H1 (cell line): ENCODE data around the gene MT1F. TPM values are rescaled to one million over a fixed set of nuclear protein-coding genes. Genes with fewer than 3 reads are reported as not detected.

Experiments used
- CTCF ChIA-PET: fragments of 300-600 bp; sonication (Branson Sonifier 250); formaldehyde crosslinking; loops from one replicate; lab custom pipeline; 2021; ENCODE audit not compliant: partially characterized antibody; lab: Charles Lee
- POLR2A ChIA-PET: fragments of 300-600 bp; sonication (Branson Sonifier 250); formaldehyde crosslinking; loops from one replicate; lab custom pipeline; 2021; ENCODE audit warnings: inconsistent platforms; ENCODE audit not compliant: partially characterized antibody; lab: Charles Lee
- DNase-seq, 2 experiments: peaks; one replicate each; pipeline versions ENCODE4 v3.0.0 to v3.0.0-alpha.2; 2010 to 2022; ENCODE audit warnings: low spot score in 2 of 2, low read depth in 1 of 2, mixed read lengths in 1 of 2
- FAIRE-seq: peaks from 2 replicates; lab custom pipeline; 2011; peaks lifted over from hg19 to GRCh38; lab: Jason Lieb, UNC
- H2AFZ ChIP-seq: 2 replicates; pipeline ENCODE4 v1.8.1; 2012; ENCODE audit warnings: low read length, inconsistent platforms
- H2AK5ac ChIP-seq: 2 replicates; pipeline ENCODE4 v1.6.1; 2013; ENCODE audit warnings: low read depth, low read length
- H2BK120ac ChIP-seq: replicated peaks from 2 replicates; pipeline ENCODE3; 2013; ENCODE audit warnings: low read depth, low read length, inconsistent platforms
- H2BK12ac ChIP-seq: 2 replicates; pipeline ENCODE4 v1.6.1; 2013; ENCODE audit warnings: low read depth, low read length
- H2BK15ac ChIP-seq: 2 replicates; pipeline ENCODE4 v1.6.1; 2013; ENCODE audit warnings: low read length
- H2BK20ac ChIP-seq: 2 replicates; pipeline ENCODE4 v1.6.1; 2013; ENCODE audit warnings: low read length
- H2BK5ac ChIP-seq: 2 replicates; pipeline ENCODE4 v1.6.1; 2013; ENCODE audit warnings: low read depth, low read length
- H3K14ac ChIP-seq: 2 replicates; pipeline ENCODE4 v1.6.1; 2013; ENCODE audit warnings: inconsistent platforms; ENCODE audit not compliant: insufficient read length
- H3K18ac ChIP-seq: 2 replicates; pipeline ENCODE4 v1.6.1; 2013; ENCODE audit warnings: low read length; ENCODE audit errors: extremely low read depth
- H3K23ac ChIP-seq: 2 replicates; pipeline ENCODE4 v1.6.1; 2013; ENCODE audit warnings: inconsistent platforms; ENCODE audit not compliant: insufficient read length
- H3K23me2 ChIP-seq: 2 replicates; pipeline ENCODE4 v1.6.1; 2013; ENCODE audit warnings: low read depth, low read length
- H3K27ac ChIP-seq: 2 replicates; pipeline ENCODE4 v1.6.1; 2011; ENCODE audit warnings: low read depth, low read length, inconsistent platforms
- H3K27me3 ChIP-seq, 4 experiments: replicated peaks in 1 of 4; 1 replicate in 1 of 4; 2 replicates in 3 of 4; pipeline versions ENCODE4 v1.6.1 to v1.8.1; 2011 to 2013; ENCODE audit warnings: low read length in 3 of 4, mild to moderate bottlenecking in 3 of 4, inconsistent platforms in 2 of 4, mixed read lengths in 2 of 4, moderate library complexity in 1 of 4; ENCODE audit not compliant: control insufficient read depth in 3 of 4, insufficient read depth in 3 of 4; ENCODE audit errors: extremely low read depth in 1 of 4
- H3K36me3 ChIP-seq, 4 experiments: 2 replicates each; pipeline versions ENCODE4 v1.6.1 to v1.8.1; 2011 to 2013; ENCODE audit warnings: mild to moderate bottlenecking in 4 of 4, low read length in 3 of 4, moderate library complexity in 2 of 4, control low read depth in 1 of 4, inconsistent platforms in 1 of 4; ENCODE audit not compliant: insufficient read depth in 4 of 4, control insufficient read depth in 2 of 4
- H3K4ac ChIP-seq: replicated peaks from 2 replicates; pipeline ENCODE3; 2013; ENCODE audit warnings: low read length, low read depth, mixed read lengths, inconsistent platforms; ENCODE audit not compliant: insufficient read length
- H3K4me1 ChIP-seq, 4 experiments: replicated peaks in 1 of 4; 1 replicate in 1 of 4; 2 replicates in 3 of 4; pipeline versions ENCODE4 v1.6.1 to v1.8.1; 2011 to 2013; ENCODE audit warnings: low read length in 3 of 4, inconsistent platforms in 2 of 4, mixed read lengths in 1 of 4; ENCODE audit not compliant: insufficient read depth in 4 of 4, control insufficient read depth in 3 of 4
- H3K4me2 ChIP-seq, 2 experiments: 2 replicates each; pipeline versions ENCODE4 v1.6.1 to v1.8.1; 2011 to 2013; ENCODE audit warnings: low read depth in 2 of 2, low read length in 2 of 2, control low read depth in 1 of 2, inconsistent platforms in 1 of 2, mild to moderate bottlenecking in 1 of 2; ENCODE audit not compliant: insufficient read depth in 1 of 2
- H3K4me3 ChIP-seq, 4 experiments: fragments of 200-600, 300-600 bp in 1 of 4; sonication (generic), shearing (Covaris generic), sonication (Bioruptor Twin) in 1 of 4; 2 replicates each; pipeline versions ENCODE4 v1.5.1 to v1.8.1; 2011 to 2016; ENCODE audit warnings: low read length in 4 of 4, low read depth in 3 of 4, control low read depth in 2 of 4, inconsistent platforms in 2 of 4, mild to moderate bottlenecking in 2 of 4, mixed read lengths in 1 of 4, moderate library complexity in 1 of 4; ENCODE audit not compliant: insufficient read depth in 2 of 4; ENCODE audit errors: extremely low read depth in 1 of 4
- H3K56ac ChIP-seq: replicated peaks from 2 replicates; pipeline ENCODE3; 2013; ENCODE audit warnings: low read depth, mild to moderate bottlenecking, mixed read lengths, low read length, inconsistent platforms; ENCODE audit not compliant: insufficient read length
- H3K79me1 ChIP-seq: 2 replicates; pipeline ENCODE4 v1.6.1; 2013; ENCODE audit warnings: low read depth, low read length, control low read depth
- H3K79me2 ChIP-seq, 2 experiments: 2 replicates each; pipeline versions ENCODE4 v1.6.1 to v1.8.1; 2012 to 2013; ENCODE audit warnings: low read length in 2 of 2, mild to moderate bottlenecking in 2 of 2, inconsistent platforms in 1 of 2; ENCODE audit not compliant: insufficient read depth in 2 of 2, control insufficient read depth in 1 of 2
- H3K9ac ChIP-seq, 4 experiments: replicated peaks in 1 of 4; 1 replicate in 1 of 4; 2 replicates in 3 of 4; pipeline versions ENCODE4 v1.6.1 to v1.8.1; 2011 to 2013; ENCODE audit warnings: low read depth in 3 of 4, low read length in 3 of 4, control low read depth in 2 of 4, mild to moderate bottlenecking in 2 of 4, moderate library complexity in 2 of 4, inconsistent platforms in 1 of 4; ENCODE audit errors: extremely low read depth in 1 of 4
- H3K9me3 ChIP-seq, 2 experiments: 2 replicates each; pipeline versions ENCODE4 v1.6.1 to v1.8.1; 2012 to 2013; ENCODE audit warnings: mild to moderate bottlenecking in 2 of 2, moderate library complexity in 2 of 2, control low read depth in 1 of 2, inconsistent platforms in 1 of 2, low read depth in 1 of 2, low read length in 1 of 2, mixed read lengths in 1 of 2; ENCODE audit not compliant: insufficient read depth in 2 of 2
- H4K20me1 ChIP-seq, 2 experiments: replicated peaks in 1 of 2; 2 replicates each; pipeline versions ENCODE3 to v1.8.1; 2011 to 2013; ENCODE audit warnings: inconsistent platforms in 2 of 2, low read length in 2 of 2, mild to moderate bottlenecking in 1 of 2; ENCODE audit not compliant: insufficient read depth in 2 of 2, control insufficient read depth in 1 of 2
- H4K5ac ChIP-seq: 2 replicates; pipeline ENCODE4 v1.6.1; 2013; ENCODE audit warnings: low read length, low read depth, mixed read lengths, inconsistent platforms; ENCODE audit not compliant: insufficient read length
- H4K8ac ChIP-seq: 2 replicates; pipeline ENCODE4 v1.8.0; 2013; ENCODE audit warnings: mild to moderate bottlenecking, moderate library complexity, low read length, inconsistent platforms; ENCODE audit not compliant: insufficient read depth; ENCODE audit errors: extremely low read depth
- H4K91ac ChIP-seq: replicated peaks from 2 replicates; pipeline ENCODE3; 2013; ENCODE audit warnings: low read length, mixed read lengths, inconsistent platforms; ENCODE audit not compliant: insufficient read length
- CTCF ChIP-seq, 3 experiments: IDR thresholded peaks; 1 replicate in 2 of 3; 2 replicates in 1 of 3; pipeline versions ENCODE4 v1.5.1 to v1.6.1; 2011; ENCODE audit warnings: low read length in 3 of 3, mild to moderate bottlenecking in 3 of 3, inconsistent platforms in 2 of 3, low read depth in 1 of 3, moderate library complexity in 1 of 3; ENCODE audit not compliant: insufficient read depth in 1 of 3; ENCODE audit errors: control extremely low read depth in 1 of 3
- KDM5A ChIP-seq: fragments of 200-600 bp; IDR thresholded peaks from 2 replicates; pipeline ENCODE4 v1.7.1; 2012; ENCODE audit warnings: mild to moderate bottlenecking, low read length, inconsistent platforms, mixed read lengths
- MAFK ChIP-seq: IDR thresholded peaks from 2 replicates; pipeline ENCODE4 v1.6.1; 2012; ENCODE audit warnings: low read depth, mild to moderate bottlenecking, improper control_type of control experiment, low read length
- RAD21 ChIP-seq, 2 experiments: IDR thresholded peaks in 1 of 2; conservative IDR thresholded peaks in 1 of 2; 2 replicates each; pipeline ENCODE4 v1.6.1; 2011; ENCODE audit warnings: low read depth in 2 of 2, low read length in 2 of 2, improper control_type of control experiment in 1 of 2, inconsistent platforms in 1 of 2, mild to moderate bottlenecking in 1 of 2, moderate library complexity in 1 of 2
- WGBS, 2 experiments: shearing (Covaris generic) in 1 of 2; methylation state at CpG; one replicate each; pipeline versions ENCODE4 v1.1.6 to v1.1.7; 2013 to 2015; ENCODE audit warnings: low lambda C conversion rate in 2 of 2, mixed read lengths in 2 of 2, inconsistent platforms in 1 of 2, low coverage in 1 of 2, missing lambda C conversion rate in 1 of 2; ENCODE audit not compliant: insufficient replicate concordance in 2 of 2, insufficient coverage in 1 of 2, insufficient read length in 1 of 2; ENCODE audit errors: extremely low coverage in 1 of 2, missing lambda C conversion rate in 1 of 2; 5-methylcytosine and 5-hydroxymethylcytosine counted together
- polyA plus RNA-seq, 7 experiments: library from polyadenylated mRNA; depleted of rRNA in 3 of 7; stranded (reverse) in 5 of 7; unstranded in 2 of 7; fragments of >200 nt in 5 of 7; fragments of 200-250 nt in 2 of 7; gene quantifications; 1 replicate in 5 of 7; 2 replicates in 1 of 7; 4 replicates in 1 of 7; pipeline versions ENCODE4 v1.2.1 to v1.2.3, GENCODE V29; 2011 to 2013; ENCODE audit warnings: missing spikeins in 2 of 7, mixed read lengths in 2 of 7
- total RNA-seq: library from RNA; stranded (reverse); fragmentation: NEBNext Ultra II Directional; extraction: Animal tissue kit (Norgen Biotek cat#: 25700); gene quantifications from 2 replicates; pipeline ENCODE4 v1.2.1, GENCODE V29; 2021

Gene MT1F
- total and polyA plus RNA-seq, 2 of the 8 experiments (the other 6 are each of a cell fraction or from before 2014, with no cell fraction given): 5.9 to 20.8 TPM

- CTCF ChIA-PET: interaction anchor here (0.7 to 3.2 kb wide), 8 partner anchors 11 to 115 kb away, joined by 3 to 13 read pairs (median 4); partner anchors contain the start of gene MT1G
- Histone ChIP-seq H3K14ac (no peak overlapping the region), H4K8ac (no peak overlapping the region; the same call in 1 of the 2 replicates)
- TF ChIP-seq RAD21 (IDR thresholded peaks at IDR 0.05 in 1 of 2, conservative IDR thresholded peaks at IDR 0.05 in 1 of 2; ENCODE audit: low read depth in 2 of 2, low read length in 2 of 2) (peak in 1 of 2 experiments; percentile 16; a peak in 1 of 4 replicates), KDM5A (no peak), MAFK (no peak), CTCF (IDR thresholded peaks at IDR 0.05; ENCODE audit: control extremely low read depth in 1 of 3, insufficient read depth in 1 of 3, low read depth in 1 of 3, low read length in 3 of 3) (peak in 1 of 3 experiments; percentile 11; a peak in 1 of 4 replicates)
- TF ChIP-seq, all 59 proteins: peak for 2
- no peaks in the 10 kb centered on the region for H3K9me3 ChIP-seq
- no peak overlapping the region for H3K4me3 ChIP-seq
- H2AK5ac ChIP-seq: no peak overlapping the region
- H3K23me2 ChIP-seq: peaks cover 9% of the 10 kb centered on the region; the same call in 1 of the 2 replicates
- no peak overlapping the region for H2BK20ac ChIP-seq
- FAIRE-seq (no peak), DNase-seq (no peak)
- H3K23ac ChIP-seq: no peak overlapping the region
- H3K79me2 ChIP-seq: no peaks in the 10 kb centered on the region
- POLR2A ChIA-PET: interaction anchor here (0.7 to 1.8 kb wide), 7 partner anchors 9 to 47 kb away, joined by 3 to 6 read pairs (median 3); partner anchors contain the start of genes MT1H and MT2A
- H3K27me3 ChIP-seq: peaks cover 83 to 96% (median 95%) of the 10 kb centered on the region in 4 experiments
- H4K20me1 ChIP-seq: peaks cover 6 to 19% of the 10 kb centered on the region in 2 experiments
- H4K91ac ChIP-seq: no peak overlapping the region
- H3K4me2 ChIP-seq: no peak overlapping the region
- H3K36me3 ChIP-seq: no peaks in the 10 kb centered on the region
- no peak overlapping the region for H2BK15ac ChIP-seq
- H3K27ac ChIP-seq: no peak overlapping the region
- no peak overlapping the region for H3K56ac ChIP-seq
- 72% methylated on average over 9 of the region's 9 CpGs; no CpG with 5 or more reads in 1 of the 2 experiments for WGBS, 2 experiments
- H3K18ac ChIP-seq: no peak overlapping the region
- no peak overlapping the region for H2BK5ac ChIP-seq
- 0 out of 2 replicates have a peak overlapping the region, but pooled peaks have one; percentile 44 for H2BK12ac ChIP-seq
- H3K79me1 ChIP-seq: no peaks in the 10 kb centered on the region
- no peak overlapping the region for H3K9ac ChIP-seq
- H3K4me1 ChIP-seq: peaks cover 0 to 18% (median 13%) of the 10 kb centered on the region in 4 experiments; a peak in 6 of 7 replicates
- no peak overlapping the region for H2BK120ac ChIP-seq
- no peak overlapping the region for H2AFZ ChIP-seq
- no peak overlapping the region for H3K4ac ChIP-seq
- H4K5ac ChIP-seq: no peak overlapping the region
Observed at GRCh38 chr16:56628486-56629350, 29.0 kb upstream of the MT1F start.
